K562 (cell line): ENCODE data around the gene CCNL2. TPM values are rescaled to one million over a fixed set of nuclear protein-coding genes. Genes with fewer than 3 reads are reported as not detected.
A peak's percentile ranks its signal among the peaks of the same experiment; 100 is the strongest.

ENCODE experiments used
- ATAC-seq: fragments of 200-7000 bp; cut with Tn5 transposase; 3 replicates; pipeline ENCODE4 v1.9.1; 2020; ENCODE audit warnings: moderate library complexity
- BruUV-seq: library from RNA; stranded (reverse); fragments of 400-500 nt; replicated peaks from 2 replicates; lab custom pipeline; 2021; lab: Mats Ljungman, UMichigan
- CTCF ChIA-PET: fragments of 300-600 bp; formaldehyde crosslinking; extraction: SDS; loops from one replicate; lab custom pipeline; 2021; ENCODE audit warnings: low intra/inter-chr PET ratio; lab: Yijun Ruan, JAX
- POLR2A ChIA-PET: fragments of 300-600, 350-650 bp; sonication (Branson Sonifier 250); formaldehyde crosslinking; extraction: SDS; loops from one replicate; lab custom pipeline; 2021; ENCODE audit warnings: antibody characterized with exemption, inconsistent platforms; lab: Yijun Ruan, JAX
- DNase-seq, 4 experiments: peaks; one replicate each; pipeline versions ENCODE4 v3.0.0 to v3.0.0-alpha.2; 2011 to 2018; ENCODE audit warnings: low spot score in 3 of 4, mixed read lengths in 3 of 4; ENCODE audit errors: extremely low read depth in 1 of 4
- FAIRE-seq: peaks from 2 replicates; lab custom pipeline; 2011; peaks lifted over from hg19 to GRCh38; lab: Jason Lieb, UNC
- H2AFZ ChIP-seq: 2 replicates; pipeline ENCODE4 v1.6.0; 2011; ENCODE audit warnings: low read depth, low read length, control low read depth, inconsistent platforms
- H3K27ac ChIP-seq: fragments of 200-600 bp; 3 replicates; pipeline ENCODE4 v1.8.0; 2011; ENCODE audit warnings: low read depth, mild to moderate bottlenecking, control low read depth, inconsistent platforms, low read length, moderate library complexity, mixed read lengths; ENCODE audit errors: extremely low read depth
- H3K27me3 ChIP-seq, 2 experiments: fragments of 300-600 bp in 1 of 2; 2 replicates in 1 of 2; 3 replicates in 1 of 2; pipeline versions ENCODE4 v1.6.0 to v1.8.0; 2011; ENCODE audit warnings: inconsistent platforms in 2 of 2, low read length in 2 of 2, mild to moderate bottlenecking in 1 of 2, mixed read lengths in 1 of 2, moderate library complexity in 1 of 2; ENCODE audit not compliant: control insufficient read depth in 2 of 2, insufficient read depth in 2 of 2
- H3K36me3 ChIP-seq: fragments of 300-600 bp; 3 replicates; pipeline ENCODE4 v1.8.0; 2011; ENCODE audit warnings: mild to moderate bottlenecking, low read length, inconsistent platforms; ENCODE audit not compliant: control insufficient read depth, insufficient read depth
- H3K4me1 ChIP-seq, 2 experiments: fragments of 200-600 bp in 1 of 2; replicated peaks in 1 of 2; 2 replicates in 1 of 2; 3 replicates in 1 of 2; pipeline versions ENCODE4 v1.5.1 to v1.8.0; 2011; ENCODE audit warnings: inconsistent platforms in 2 of 2, low read length in 2 of 2, mild to moderate bottlenecking in 1 of 2, mixed read lengths in 1 of 2, moderate library complexity in 1 of 2; ENCODE audit not compliant: control insufficient read depth in 2 of 2, insufficient read depth in 2 of 2
- H3K4me2 ChIP-seq: 2 replicates; pipeline ENCODE4 v1.6.1; 2011; ENCODE audit warnings: low read length, control low read depth, inconsistent platforms, mixed read lengths; ENCODE audit not compliant: insufficient read depth
- H3K4me3 ChIP-seq: fragments of 200-600 bp; sonication (generic), shearing (Covaris generic); 2 replicates; pipeline ENCODE4 v1.5.1; 2016; ENCODE audit warnings: control low read depth, inconsistent platforms
- H3K79me2 ChIP-seq: fragments of 200-600 bp; 3 replicates; pipeline ENCODE4 v1.8.0; 2011; ENCODE audit warnings: low read length, inconsistent platforms; ENCODE audit not compliant: control insufficient read depth, insufficient read depth
- H3K9ac ChIP-seq, 2 experiments: 2 replicates each; pipeline versions ENCODE4 v1.6.0 to v1.6.1; 2011; ENCODE audit warnings: low read depth in 2 of 2, low read length in 2 of 2, control low read depth in 1 of 2, inconsistent platforms in 1 of 2, mild to moderate bottlenecking in 1 of 2, mixed read lengths in 1 of 2; ENCODE audit not compliant: insufficient read depth in 1 of 2
- H3K9me1 ChIP-seq: one replicate; pipeline ENCODE4 v1.6.0; 2011; ENCODE audit warnings: inconsistent platforms, mild to moderate bottlenecking, low read length, moderate library complexity; ENCODE audit not compliant: control insufficient read depth, insufficient read depth
- H3K9me3 ChIP-seq: replicated peaks from 2 replicates; pipeline ENCODE4 v1.5.1; 2011; ENCODE audit warnings: low read depth, low read length, inconsistent platforms; ENCODE audit not compliant: control insufficient read depth, insufficient read depth
- H4K20me1 ChIP-seq: replicated peaks from 2 replicates; pipeline ENCODE4 v1.6.1; 2011; ENCODE audit warnings: low read length, inconsistent platforms, mixed read lengths; ENCODE audit not compliant: control insufficient read depth, insufficient read depth
- GABPB1 ChIP-seq: sonication (generic); formaldehyde crosslinking; IDR thresholded peaks from 2 replicates; pipeline ENCODE4 v1.8.0; 2022; ENCODE audit warnings: mild to moderate bottlenecking, missing genetic modification reagents
- LCOR ChIP-seq: sonication (generic); formaldehyde crosslinking; IDR thresholded peaks from 2 replicates; pipeline ENCODE4 v1.8.0; 2022; ENCODE audit warnings: mild to moderate bottlenecking, missing genetic modification reagents
- POLR2A ChIP-seq: fragments of 450-650 bp; conservative IDR thresholded peaks from 2 replicates; pipeline ENCODE4 v1.6.1; 2016
- PURB ChIP-seq: sonication (generic); formaldehyde crosslinking; IDR thresholded peaks from 2 replicates; pipeline ENCODE4 v1.9.0; 2021; ENCODE audit warnings: low read depth, mild to moderate bottlenecking, missing genetic modification reagents
- RBM14 ChIP-seq: fragments of 200-400 bp; formaldehyde crosslinking; IDR thresholded peaks from 2 replicates; pipeline ENCODE4 v1.6.1; 2018; ENCODE audit warnings: low read depth, mild to moderate bottlenecking, low read length, moderate library complexity, borderline replicate concordance; ENCODE audit not compliant: insufficient read depth
- SAP30 ChIP-seq: fragments of 200-600 bp; sonication (generic); IDR thresholded peaks from 2 replicates; pipeline ENCODE4 v1.6.1; 2012; ENCODE audit warnings: borderline replicate concordance, low read depth, mild to moderate bottlenecking, moderate library complexity, low read length, control low read depth, inconsistent platforms; ENCODE audit not compliant: insufficient read depth, poor library complexity, severe bottlenecking
- ZBTB1 ChIP-seq: sonication (generic); formaldehyde crosslinking; IDR thresholded peaks from 2 replicates; pipeline ENCODE4 v1.8.1; 2023; ENCODE audit warnings: missing genetic modification reagents, low read depth, mild to moderate bottlenecking, borderline replicate concordance
- WGBS: fragments of 100-300 bp; shearing (Covaris generic); methylation state at CpG from one replicate; pipeline ENCODE4 v1.1.6; 2016; ENCODE audit warnings: low coverage, mixed read lengths; ENCODE audit not compliant: insufficient coverage; ENCODE audit errors: missing lambda C conversion rate; 5-methylcytosine and 5-hydroxymethylcytosine counted together
- in situ Hi-C: fragments of 300-500 bp; cut with MboI; formaldehyde crosslinking; loops from 4 replicates; pipeline ENCODE4 v1.15.0; 2018; ENCODE audit warnings: inconsistent platforms, mixed read lengths
- intact Hi-C: fragments of 100-400 bp; cut with micrococcal nuclease; formaldehyde crosslinking; loops from 2 replicates; pipeline ENCODE4 v1.14.2; 2022
- polyA plus RNA-seq, 8 experiments: library from polyadenylated mRNA; depleted of rRNA in 4 of 8; stranded (reverse) in 5 of 8; unstranded in 3 of 8; fragments of >200 nt; fragmentation: Nextera tagmentation in 2 of 8; fragmentation: Illumina TruSeq in 1 of 8; extraction: Ambion mirVana in 2 of 8; extraction: Trizol in 1 of 8; gene quantifications; 2 replicates each; pipeline versions ENCODE4 v1.2.1 to v1.2.3, GENCODE V29; 2011 to 2014; ENCODE audit warnings: inconsistent platforms in 1 of 8, missing spikeins in 1 of 8
- total RNA-seq, 7 experiments: library from RNA; depleted of rRNA in 6 of 7; stranded (reverse); fragments of >200 nt in 6 of 7; fragmentation: Illumina TruSeq in 2 of 7; extraction: Trizol in 2 of 7; gene quantifications; 2 replicates each; pipeline versions ENCODE4 v1.2.1 to v1.2.3, GENCODE V29; 2011 to 2021; ENCODE audit warnings: low replicate concordance in 1 of 7
- TF ChIP-seq, protein P1 (sequence below): fragments of 450-650 bp; formaldehyde crosslinking; IDR thresholded peaks from 2 replicates; pipeline ENCODE4 v1.4.0; 2022; ENCODE audit warnings: missing genetic modification characterization
- TF ChIP-seq, protein P2 (sequence below): fragments of 200-800 bp; sonication (Bioruptor generic); IDR thresholded peaks from 2 replicates; pipeline ENCODE4 v1.6.1; 2017; ENCODE audit warnings: missing genetic modification characterization, missing compliant biosample characterization

The CCNL2 gene
- total and polyA plus RNA-seq, 9 of the 15 experiments (the other 6 are each of a cell fraction or from before 2014, with no cell fraction given): 2.8 to 287 (median 94.5) TPM

DNA sequence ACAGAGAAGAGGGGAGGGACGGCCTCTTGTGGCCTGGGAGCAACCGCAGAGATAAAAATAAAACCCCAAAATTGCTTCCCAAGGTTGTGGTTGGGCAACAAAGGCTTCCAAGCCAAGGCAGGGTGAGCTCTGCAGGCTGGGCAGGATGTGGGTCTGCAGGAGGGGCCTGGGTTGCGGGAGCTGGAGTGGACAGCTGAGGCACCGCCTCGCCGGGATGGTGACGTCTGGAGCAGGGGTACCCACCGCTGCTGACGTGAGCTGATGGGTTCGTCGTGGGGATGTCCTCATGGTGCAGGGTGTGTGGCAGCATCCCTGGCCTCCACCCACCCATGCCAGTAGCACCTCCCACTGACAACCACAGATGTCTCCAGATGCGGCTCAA is 27.8 kb downstream of the CCNL2 start:
- ChIA-PET CTCF (no interaction called here), POLR2A (interaction anchor here (0.7 to 1.8 kb wide), 8 partner anchors 14 to 75 kb away, joined by 3 to 6 read pairs (median 3); partner anchors contain the start of gene CCNL2)
- no peak overlapping the region for H3K27ac ChIP-seq
- H4K20me1 ChIP-seq: peaks cover 7% of the 10 kb centered on the region; the same call in 1 of the 2 replicates
- peaks cover 31% of the 10 kb centered on the region for H3K79me2 ChIP-seq
- H3K4me1 ChIP-seq: peaks cover 13 to 50% of the 10 kb centered on the region in 2 experiments
- TF ChIP-seq SAP30 (no peak), LCOR (CRISPR knock-in tag) (peak; percentile 67; the same call in 1 of the 2 replicates), RBM14 (0 out of 2 replicates have a peak, but pooled peaks have one; percentile 22), PURB (CRISPR knock-in tag) (no peak), POLR2A (peak; percentile 34; the same call in 1 of the 2 replicates), GABPB1 (CRISPR knock-in tag) (0 out of 2 replicates have a peak, but pooled peaks have one; percentile 12), ZBTB1 (CRISPR knock-in tag) (0 out of 2 replicates have a peak, but pooled peaks have one; percentile 23)
- TF ChIP-seq, protein P1, sequence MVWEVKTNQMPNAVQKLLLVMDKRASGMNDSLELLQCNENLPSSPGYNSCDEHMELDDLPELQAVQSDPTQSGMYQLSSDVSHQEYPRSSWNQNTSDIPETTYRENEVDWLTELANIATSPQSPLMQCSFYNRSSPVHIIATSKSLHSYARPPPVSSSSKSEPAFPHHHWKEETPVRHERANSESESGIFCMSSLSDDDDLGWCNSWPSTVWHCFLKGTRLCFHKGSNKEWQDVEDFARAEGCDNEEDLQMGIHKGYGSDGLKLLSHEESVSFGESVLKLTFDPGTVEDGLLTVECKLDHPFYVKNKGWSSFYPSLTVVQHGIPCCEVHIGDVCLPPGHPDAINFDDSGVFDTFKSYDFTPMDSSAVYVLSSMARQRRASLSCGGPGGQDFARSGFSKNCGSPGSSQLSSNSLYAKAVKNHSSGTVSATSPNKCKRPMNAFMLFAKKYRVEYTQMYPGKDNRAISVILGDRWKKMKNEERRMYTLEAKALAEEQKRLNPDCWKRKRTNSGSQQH (CRISPR knock-in tag): no peak
- TF ChIP-seq, protein P2, sequence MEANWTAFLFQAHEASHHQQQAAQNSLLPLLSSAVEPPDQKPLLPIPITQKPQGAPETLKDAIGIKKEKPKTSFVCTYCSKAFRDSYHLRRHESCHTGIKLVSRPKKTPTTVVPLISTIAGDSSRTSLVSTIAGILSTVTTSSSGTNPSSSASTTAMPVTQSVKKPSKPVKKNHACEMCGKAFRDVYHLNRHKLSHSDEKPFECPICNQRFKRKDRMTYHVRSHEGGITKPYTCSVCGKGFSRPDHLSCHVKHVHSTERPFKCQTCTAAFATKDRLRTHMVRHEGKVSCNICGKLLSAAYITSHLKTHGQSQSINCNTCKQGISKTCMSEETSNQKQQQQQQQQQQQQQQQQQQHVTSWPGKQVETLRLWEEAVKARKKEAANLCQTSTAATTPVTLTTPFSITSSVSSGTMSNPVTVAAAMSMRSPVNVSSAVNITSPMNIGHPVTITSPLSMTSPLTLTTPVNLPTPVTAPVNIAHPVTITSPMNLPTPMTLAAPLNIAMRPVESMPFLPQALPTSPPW (CRISPR knock-in tag): peak; percentile 1; the same call in 1 of the 2 replicates
- no peak overlapping the region for H3K4me3 ChIP-seq
- peak overlapping the region in 1 of 2 experiments; percentile 79; a peak in 2 of 4 replicates for H3K9ac ChIP-seq
- no peaks in the 10 kb centered on the region for H3K27me3 ChIP-seq
- ATAC-seq (no peak), DNase-seq (no peak), FAIRE-seq (no peak)
- peaks cover 26% of the 10 kb centered on the region for H3K36me3 ChIP-seq
- H3K4me2 ChIP-seq: no peak overlapping the region
- WGBS: 80% methylated on average over 10 of the region's 12 CpGs
- H3K9me1 ChIP-seq: peaks cover 6% of the 10 kb centered on the region
- H3K9me3 ChIP-seq: peaks cover 4% of the 10 kb centered on the region
- BruUV-seq: no TSS peak
- in situ Hi-C loops: no loop called here
- no peak overlapping the region for H2AFZ ChIP-seq
- intact Hi-C loops: loop anchor here (10.0 kb wide), 1 partner anchor 133 kb away; no protein-coding TSS in a partner anchor
